Fibroblast of lung (primary cell): ENCODE data around the gene YJEFN3. TPM values are rescaled to one million over a fixed set of nuclear protein-coding genes. Genes with fewer than 3 reads are reported as not detected.

ENCODE experiments used
- DNase-seq, 2 donors: peaks; one replicate each; pipeline versions ENCODE4 v3.0.0 to v3.0.0-alpha.2; 2010; ENCODE audit warnings: low read depth in 2 of 2
- H2AFZ ChIP-seq: 2 replicates; pipeline ENCODE4 v1.5.1; 2012; ENCODE audit warnings: low read length, control low read depth, inconsistent platforms
- H3K27ac ChIP-seq: 2 replicates; pipeline ENCODE4 v1.5.1; 2011; ENCODE audit warnings: low read length, control low read depth; ENCODE audit not compliant: insufficient read depth
- H3K27me3 ChIP-seq: 2 replicates; pipeline ENCODE4 v1.5.1; 2011; ENCODE audit warnings: mild to moderate bottlenecking, low read length; ENCODE audit not compliant: control insufficient read depth, insufficient read depth
- H3K36me3 ChIP-seq: 2 replicates; pipeline ENCODE4 v1.5.1; 2011; ENCODE audit warnings: low read length; ENCODE audit not compliant: control insufficient read depth, insufficient read depth
- H3K4me1 ChIP-seq: 2 replicates; pipeline ENCODE4 v1.5.1; 2011; ENCODE audit warnings: low read length; ENCODE audit not compliant: control insufficient read depth, insufficient read depth; ENCODE audit errors: extremely low read depth
- H3K4me2 ChIP-seq: 2 replicates; pipeline ENCODE4 v1.5.1; 2011; ENCODE audit warnings: low read length, control low read depth; ENCODE audit not compliant: insufficient read depth; ENCODE audit errors: extremely low read depth
- H3K4me3 ChIP-seq, 4 experiments: fragments of 200-600 bp in 1 of 4; sonication (generic) in 1 of 4; replicated peaks in 1 of 4; 2 replicates each; pipeline ENCODE4 v1.5.1; 2011 to 2016; ENCODE audit warnings: low read length in 4 of 4, low read depth in 3 of 4, mild to moderate bottlenecking in 3 of 4, control low read depth in 2 of 4, inconsistent platforms in 1 of 4, mixed read lengths in 1 of 4; ENCODE audit not compliant: insufficient read depth in 1 of 4; ENCODE audit errors: control extremely low read depth in 1 of 4
- H3K79me2 ChIP-seq: 2 replicates; pipeline ENCODE4 v1.5.1; 2012; ENCODE audit warnings: mild to moderate bottlenecking, low read length, inconsistent platforms; ENCODE audit not compliant: control insufficient read depth, insufficient read depth
- H3K9ac ChIP-seq: 2 replicates; pipeline ENCODE4 v1.5.1; 2011; ENCODE audit warnings: mild to moderate bottlenecking, low read length, control low read depth; ENCODE audit not compliant: insufficient read depth
- H3K9me3 ChIP-seq: 2 replicates; pipeline ENCODE4 v1.5.1; 2012; ENCODE audit warnings: low read depth, low read length; ENCODE audit not compliant: control insufficient read depth, insufficient read depth
- H4K20me1 ChIP-seq: 2 replicates; pipeline ENCODE4 v1.5.1; 2011; ENCODE audit warnings: low read length; ENCODE audit not compliant: control insufficient read depth, insufficient read depth; ENCODE audit errors: extremely low read depth
- CTCF ChIP-seq, 2 donors: IDR thresholded peaks in 1 of 2; conservative IDR thresholded peaks in 1 of 2; 1 replicate in 1 of 2; 2 replicates in 1 of 2; pipeline ENCODE4 v1.5.1; 2011 to 2012; ENCODE audit warnings: low read length in 2 of 2, control low read depth in 1 of 2, inconsistent platforms in 1 of 2, low read depth in 1 of 2, mild to moderate bottlenecking in 1 of 2
- EZH2 ChIP-seq: IDR thresholded peaks from 2 replicates; pipeline ENCODE4 v1.5.1; 2012; ENCODE audit warnings: low read length, control low read depth, mild to moderate bottlenecking; ENCODE audit errors: missing control alignments
- polyA plus RNA-seq, 2 donors: library from polyadenylated mRNA; depleted of rRNA in 1 of 2; stranded (reverse) in 1 of 2; unstranded in 1 of 2; fragments of >200 nt; gene quantifications; 2 replicates each; pipeline ENCODE4 v1.2.1, GENCODE V29; 2011 to 2012; ENCODE audit warnings: missing spikeins in 1 of 2
- total RNA-seq: library from RNA; depleted of rRNA; stranded (reverse); fragments of >200 nt; gene quantifications from 2 replicates; pipeline ENCODE4 v1.2.1, GENCODE V29; 2014

Gene YJEFN3
- total and polyA plus RNA-seq, 2 donors (not counting 1 experiment from before 2014, with no cell fraction given), result 0.50 to 0.62 TPM

- H3K9ac ChIP-seq, result no peak overlapping the region
- H3K4me2 ChIP-seq, result no peak overlapping the region
- DNase-seq, result no peak
- no peak overlapping the region for H2AFZ ChIP-seq
- H3K27ac ChIP-seq, result no peak overlapping the region
- no peak for TF ChIP-seq EZH2
- TF ChIP-seq CTCF (conservative IDR thresholded peaks at IDR 0.05 in 1 of 2, IDR thresholded peaks at IDR 0.05 in 1 of 2; ENCODE audit: low read depth in 1 of 2, low read length in 2 of 2), result no peak
- H3K36me3 ChIP-seq, result peaks cover 35% of the 10 kb centered on the region
- peaks cover 13% of the 10 kb centered on the region for H3K4me1 ChIP-seq
- H3K27me3 ChIP-seq, result no peaks in the 10 kb centered on the region
- H3K79me2 ChIP-seq, result peaks cover 25% of the 10 kb centered on the region
- H3K9me3 ChIP-seq, result no peaks in the 10 kb centered on the region
- H3K4me3 ChIP-seq, result no peak overlapping the region
- H4K20me1 ChIP-seq, result no peaks in the 10 kb centered on the region
Observed at GRCh38 chr19:19493841-19494546, 34.7 kb upstream of the YJEFN3 start.

- Histone ChIP-seq H2AFZ (no peak overlapping the region), H3K36me3 (peaks cover 43% of the 10 kb centered on the region), H3K4me2 (no peak overlapping the region), H4K20me1 (no peaks in the 10 kb centered on the region), H3K79me2 (peaks cover 17% of the 10 kb centered on the region), H3K27ac (no peak overlapping the region), H3K4me1 (no peaks in the 10 kb centered on the region), H3K9me3 (no peaks in the 10 kb centered on the region), H3K27me3 (no peaks in the 10 kb centered on the region), H3K9ac (no peak overlapping the region), H3K4me3 (no peak overlapping the region)
- TF ChIP-seq EZH2 (no peak), CTCF (conservative IDR thresholded peaks at IDR 0.05 in 1 of 2, IDR thresholded peaks at IDR 0.05 in 1 of 2; ENCODE audit: low read depth in 1 of 2, low read length in 2 of 2) (no peak)
- no peak for DNase-seq
Observed at GRCh38 chr19:19495614-19496603, 32.8 kb upstream of the YJEFN3 start.
